ENCODE measurements around the gene PLEK2. TPM values are rescaled to one million over a fixed set of nuclear protein-coding genes. Genes with fewer than 3 reads are reported as not detected.

Gene PLEK2
- total and polyA plus RNA-seq, 2 of the 13 experiments (the other 11 are each of a cell fraction or from before 2014, with no cell fraction given) = 0.26 to 1.5 TPM

DNA sequence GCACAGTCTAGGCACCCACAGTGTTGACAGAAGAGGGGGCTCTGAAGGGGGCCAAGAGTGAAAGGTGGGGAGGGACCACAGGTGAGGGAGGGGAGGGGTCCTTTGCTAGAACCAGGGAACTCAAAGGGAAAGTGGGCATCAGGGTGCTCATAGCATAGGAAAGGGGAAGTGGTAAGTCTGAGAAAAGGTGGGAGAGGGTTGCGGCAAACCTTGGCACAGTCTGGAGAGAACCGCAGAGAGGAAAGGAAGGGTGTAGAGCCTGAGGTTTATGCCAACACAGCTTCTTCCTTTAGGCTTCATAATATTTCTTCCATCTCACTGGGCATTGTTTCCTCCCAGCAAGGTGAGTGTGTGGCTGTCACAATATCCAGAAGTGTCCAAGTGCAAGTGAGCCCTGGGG lies 11.5 kb upstream of the PLEK2 start:
- POLR2A ChIA-PET = no interaction called here

More for the DNA sequence above, 11.5 kb upstream of the PLEK2 start:
- Histone ChIP-seq H4K20me1 (ENCODE audit: insufficient read depth, low read length) (no peaks in the 10 kb centered on the region), H2AFZ (ENCODE audit: low read length) (no peak overlapping the region), H3K27me3 (ENCODE audit: control insufficient read depth in 1 of 2, insufficient read depth in 2 of 2, low read length in 2 of 2) (peaks cover 2 to 6% of the 10 kb centered on the region in 2 experiments; a peak in 3 of 5 replicates), H3K9me3 (ENCODE audit: low read length) (no peaks in the 10 kb centered on the region), H3K4me2 (ENCODE audit: low read depth, low read length) (no peak overlapping the region), H3K9ac (ENCODE audit: insufficient read depth, low read depth, low read length) (no peak overlapping the region), H3K4me1 (ENCODE audit: insufficient read depth, low read length) (peaks cover 20% of the 10 kb centered on the region), H3K27ac (ENCODE audit: extremely low read length, insufficient read depth, low read length) (no peak overlapping the region), H3K36me3 (replicated peaks in 1 of 2; ENCODE audit: control insufficient read depth in 1 of 2, insufficient read depth in 2 of 2, low read length in 2 of 2) (no peaks in the 10 kb centered on the region), H3K79me2 (ENCODE audit: insufficient read depth, low read length) (no peaks in the 10 kb centered on the region), H3K4me3 (replicated peaks in 1 of 3; ENCODE audit: insufficient read depth in 1 of 3, low read depth in 2 of 3, low read length in 3 of 3) (no peak overlapping the region)
- no TSS peak for BruUV-seq (replicated peaks)
- in situ Hi-C loops (cut with HindIII; ENCODE audit: extremely low pct_ligation_motif_present, low pct_unique_long_range_greater_than_20kb) (loop anchor here (5.0 kb wide), 1 partner anchor 144 kb away; no protein-coding TSS in a partner anchor), intact Hi-C loops (cut with micrococcal nuclease; ENCODE audit: unreplicated experiment) (loop anchor here (10.0 kb wide), 2 partner anchors 241 to 281 kb away; partner anchors contain the start of gene RDH12)
- no peak for TF ChIP-seq ZNF7 (CRISPR knock-in tag; IDR thresholded peaks at IDR 0.05)
- TF ChIP-seq JUN (CRISPR knock-in tag; IDR thresholded peaks at IDR 0.05) = no peak
- TF ChIP-seq ZXDC (CRISPR knock-in tag; IDR thresholded peaks at IDR 0.05) = no peak
- no peak for TF ChIP-seq ZNF646 (CRISPR knock-in tag; IDR thresholded peaks at IDR 0.05)
- TF ChIP-seq ZSCAN25 (CRISPR knock-in tag; IDR thresholded peaks at IDR 0.05) = no peak
- CTCF ChIA-PET (ENCODE audit: low intra/inter-chr PET ratio, low total read pairs) = no interaction called here
- ATAC-seq (no peak), DNase-seq (ENCODE audit: low spot score) (no peak), FAIRE-seq (no peak)
- WGBS (ENCODE audit: low lambda C conversion rate) = 96% methylated on average over 2 of the region's 2 CpGs
